LoVo (cell line): Measurements from ENCODE around the gene RPS6KA1.
A peak's percentile ranks its signal among the peaks of the same experiment; 100 is the strongest.
"Not testable (repeated sequence)": the region's sequence is repeated elsewhere in the genome, so short reads cannot be mapped to it uniquely, and the experiment has no call there.

Source experiments
- DNase-seq: peaks from one replicate; pipeline ENCODE4 v3.0.0-alpha.2; 2016; ENCODE audit warnings: low spot score

Gene RPS6KA1

GRCh38 chr1:26529655-26530409 is at the start of gene RPS6KA1:
Gene RPS6KA1 (plus strand): TSS chr1:26529761. CDS start chr1:26529921, 160 bp downstream.
- peak; percentile 82 for DNase-seq

- no peak for DNase-seq
Measured at GRCh38 chr1:26482921-26483320, 46.6 kb upstream of the RPS6KA1 start.

- DNase-seq: no peak
Measured at GRCh38 chr1:26483980-26484379, 45.6 kb upstream of the RPS6KA1 start.

GRCh38 chr1:26490155-26490554 is 39.4 kb upstream of the RPS6KA1 start:
- DNase-seq: no peak

GRCh38 chr1:26493267-26493666 is 36.3 kb upstream of the RPS6KA1 start:
- DNase-seq: no peak

GRCh38 chr1:26493938-26494337 is 35.6 kb upstream of the RPS6KA1 start:
- DNase-seq: no peak

GRCh38 chr1:26496861-26497260 is 32.7 kb upstream of the RPS6KA1 start:
- no peak for DNase-seq

- no peak for DNase-seq
Measured at GRCh38 chr1:26498894-26499293, 30.7 kb upstream of the RPS6KA1 start.

- peak; percentile 75 for DNase-seq
Measured at GRCh38 chr1:26500488-26501175, 28.9 kb upstream of the RPS6KA1 start.

GRCh38 chr1:26510711-26511110 is 18.9 kb upstream of the RPS6KA1 start:
- DNase-seq: not testable (repeated sequence)

- not testable (repeated sequence) for DNase-seq
Measured at GRCh38 chr1:26515836-26516235, 13.7 kb upstream of the RPS6KA1 start.

GRCh38 chr1:26516987-26517765 is 12.4 kb upstream of the RPS6KA1 start:
- DNase-seq: no peak

GRCh38 chr1:26517766-26518049 is 11.9 kb upstream of the RPS6KA1 start:
- DNase-seq: no peak

GRCh38 chr1:26518355-26518754 is 11.2 kb upstream of the RPS6KA1 start:
- DNase-seq: no peak

- no peak for DNase-seq
Measured at GRCh38 chr1:26520339-26520738, 9.2 kb upstream of the RPS6KA1 start.

- DNase-seq: no peak
Measured at GRCh38 chr1:26521669-26522030, 7.9 kb upstream of the RPS6KA1 start.

- no peak for DNase-seq
Measured at GRCh38 chr1:26522073-26522472, 7.5 kb upstream of the RPS6KA1 start.

- no peak for DNase-seq
Measured at GRCh38 chr1:26524181-26524580, 5.4 kb upstream of the RPS6KA1 start.

- DNase-seq: no peak
Measured at GRCh38 chr1:26526287-26526686, 3.3 kb upstream of the RPS6KA1 start.

- no peak for DNase-seq
Measured at GRCh38 chr1:26529405-26529654, 231 bp upstream of the RPS6KA1 start.

- peak; percentile 39 for DNase-seq
Measured at GRCh38 chr1:26530410-26530894, 891 bp downstream of the RPS6KA1 start.

- DNase-seq: peak; percentile 96
Measured at GRCh38 chr1:26530895-26531598, 1.5 kb downstream of the RPS6KA1 start.
